GM12878 (cell line): Measurements from ENCODE around the gene DERL3. TPM values are rescaled to one million over a fixed set of nuclear protein-coding genes. Genes with fewer than 3 reads are reported as not detected.

Experiments used
- CBX5 ChIP-seq: sonication (generic); IDR thresholded peaks from 2 replicates; pipeline ENCODE4 v1.6.1; 2016; ENCODE audit warnings: low read depth, moderate library complexity, mild to moderate bottlenecking, inconsistent platforms
- EZH2 ChIP-seq: IDR thresholded peaks from 2 replicates; pipeline ENCODE4 v1.6.1; 2012; ENCODE audit warnings: low read depth, mild to moderate bottlenecking, control low read depth, inconsistent platforms, low read length, borderline replicate concordance; ENCODE audit not compliant: control insufficient read depth
- GABPA ChIP-seq: IDR thresholded peaks from 2 replicates; pipeline ENCODE4 v1.6.1; 2014; ENCODE audit warnings: antibody characterized with exemption, low read depth, mild to moderate bottlenecking, inconsistent platforms
- IRF4 ChIP-seq: IDR thresholded peaks from 2 replicates; pipeline ENCODE4 v1.6.1; 2011; ENCODE audit warnings: low read depth, low read length
- LARP7 ChIP-seq: fragments of 450-650 bp; IDR thresholded peaks from 2 replicates; pipeline ENCODE4 v1.6.1; 2017; ENCODE audit warnings: mild to moderate bottlenecking
- NFIC ChIP-seq: IDR thresholded peaks from 2 replicates; pipeline ENCODE4 v1.6.1; 2012; ENCODE audit warnings: low read depth, mild to moderate bottlenecking, inconsistent platforms, low read length, moderate library complexity
- NFYA ChIP-seq: IDR thresholded peaks from 2 replicates; pipeline ENCODE4 v1.6.1; 2011; ENCODE audit warnings: low read depth, mild to moderate bottlenecking, low read length, improper control_type of control experiment, borderline replicate concordance
- NR2C1 ChIP-seq: fragments of 450-650 bp; IDR thresholded peaks from 2 replicates; pipeline ENCODE4 v1.6.1; 2017; ENCODE audit warnings: antibody characterized with exemption, mild to moderate bottlenecking, moderate library complexity
- RBBP5 ChIP-seq: fragments of 200-600 bp; sonication (generic); conservative IDR thresholded peaks from 2 replicates; pipeline ENCODE4 v1.6.1; 2016
- SMAD1 ChIP-seq: fragments of 450-650 bp; IDR thresholded peaks from 2 replicates; pipeline ENCODE4 v1.6.1; 2018; ENCODE audit warnings: mild to moderate bottlenecking, low read depth; ENCODE audit not compliant: partially characterized antibody
- STAT1 ChIP-seq: fragments of 450-650 bp; conservative IDR thresholded peaks from 2 replicates; pipeline ENCODE4 v1.6.1; 2014; ENCODE audit warnings: antibody characterized with exemption, mild to moderate bottlenecking
- polyA plus RNA-seq, 11 experiments: library from polyadenylated mRNA; depleted of rRNA in 4 of 11; unstranded in 6 of 11; stranded (reverse) in 5 of 11; fragments of >200 nt; fragmentation: Nextera tagmentation in 4 of 11; fragmentation: Illumina TruSeq in 1 of 11; extraction: Ambion mirVana in 4 of 11; extraction: Trizol in 1 of 11; gene quantifications; 1 replicate in 1 of 11; 2 replicates in 10 of 11; pipeline versions ENCODE4 v1.2.1 to v1.2.3, GENCODE V29; 2011 to 2016; ENCODE audit warnings: inconsistent platforms in 2 of 11, missing spikeins in 2 of 11, low read depth in 1 of 11
- total RNA-seq, 4 experiments: library from RNA; depleted of rRNA in 3 of 4; stranded (reverse); fragments of >200 nt in 3 of 4; fragmentation: Illumina TruSeq in 1 of 4; extraction: Trizol in 1 of 4; gene quantifications; 2 replicates each; pipeline versions ENCODE4 v1.2.1 to v1.2.3, GENCODE V29; 2013 to 2021
- TF ChIP-seq, protein P1 (sequence below): fragments of 450-650 bp; IDR thresholded peaks from 2 replicates; pipeline ENCODE4 v1.6.1; 2017; ENCODE audit warnings: low read depth, mild to moderate bottlenecking, moderate library complexity
- TF ChIP-seq, protein P2 (sequence below): fragments of 450-650 bp; IDR thresholded peaks from 2 replicates; pipeline ENCODE4 v1.6.1; 2017; ENCODE audit warnings: mild to moderate bottlenecking, low read depth, inconsistent platforms; ENCODE audit not compliant: poor library complexity, severe bottlenecking
- TF ChIP-seq, protein P3 (sequence below): IDR thresholded peaks from 2 replicates; pipeline ENCODE4 v1.6.1; 2011; ENCODE audit warnings: mild to moderate bottlenecking, low read depth, low read length, moderate library complexity; ENCODE audit not compliant: insufficient replicate concordance
- TF ChIP-seq, protein P4 (sequence below): fragments of 450-650 bp; IDR thresholded peaks from 2 replicates; pipeline ENCODE4 v1.6.1; 2016; ENCODE audit warnings: mild to moderate bottlenecking, moderate library complexity, borderline replicate concordance
- TF ChIP-seq, protein P5 (sequence below): fragments of 150-350 bp; IDR thresholded peaks from 2 replicates; pipeline ENCODE4 v1.6.1; 2014; ENCODE audit warnings: mild to moderate bottlenecking, low read depth, low read length

The DERL3 gene
- total and polyA plus RNA-seq, 10 of the 15 experiments (the other 5 are each of a cell fraction or from before 2014, with no cell fraction given): 4.1 to 52.4 (median 14.1) TPM

DNA sequence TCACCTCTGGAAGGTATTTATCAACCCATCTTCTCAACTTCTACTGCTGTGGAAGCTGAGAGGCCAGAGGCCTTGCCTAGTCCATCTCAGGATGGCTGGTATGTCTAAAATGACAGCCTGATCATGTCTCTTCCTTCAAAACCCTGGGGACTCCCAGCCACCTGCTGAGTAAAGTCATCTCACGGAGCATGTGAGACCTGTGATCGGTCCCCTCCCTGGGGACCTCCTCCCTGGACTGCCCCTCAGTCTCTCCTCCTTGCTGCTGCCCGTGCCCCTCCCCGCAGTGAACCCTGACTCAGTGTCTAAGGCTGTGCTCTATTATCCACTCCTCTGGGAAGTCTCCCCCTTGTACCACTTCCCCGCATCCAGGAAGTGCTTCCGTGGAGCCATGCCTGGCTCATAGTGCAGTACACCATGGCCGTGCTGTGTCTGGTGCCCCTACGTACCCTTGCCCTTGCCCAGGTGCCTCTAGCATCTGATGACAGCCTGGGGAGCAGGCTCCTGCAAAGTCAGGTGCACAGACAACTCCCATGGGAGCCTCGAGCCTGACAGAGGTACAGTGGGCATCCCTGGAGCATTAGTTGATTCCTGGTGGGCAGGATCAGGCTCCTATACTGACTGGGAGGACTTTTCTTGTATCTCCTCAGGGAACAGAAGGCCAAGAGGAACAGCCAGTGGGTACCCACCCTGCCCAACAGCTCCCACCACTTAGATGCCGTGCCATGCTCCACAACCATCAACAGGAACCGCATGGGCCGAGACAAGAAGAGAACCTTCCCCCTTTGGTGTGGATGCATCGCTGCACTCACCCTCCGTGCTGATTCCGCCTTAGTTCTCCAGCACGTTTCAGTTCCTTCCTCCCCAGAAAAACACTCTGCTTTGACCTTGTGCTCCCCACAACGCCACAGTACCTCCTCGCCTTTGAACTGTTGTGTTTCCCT lies 38.2 kb downstream of the DERL3 start (continued):
- peak; percentile 40; the same call in 1 of the 2 replicates for TF ChIP-seq NR2C1
- peak; percentile 81 for TF ChIP-seq IRF4
- TF ChIP-seq STAT1: no peak
- no peak for TF ChIP-seq EZH2
- no peak for TF ChIP-seq GABPA
- no peak for TF ChIP-seq RBBP5
- TF ChIP-seq, protein P1, sequence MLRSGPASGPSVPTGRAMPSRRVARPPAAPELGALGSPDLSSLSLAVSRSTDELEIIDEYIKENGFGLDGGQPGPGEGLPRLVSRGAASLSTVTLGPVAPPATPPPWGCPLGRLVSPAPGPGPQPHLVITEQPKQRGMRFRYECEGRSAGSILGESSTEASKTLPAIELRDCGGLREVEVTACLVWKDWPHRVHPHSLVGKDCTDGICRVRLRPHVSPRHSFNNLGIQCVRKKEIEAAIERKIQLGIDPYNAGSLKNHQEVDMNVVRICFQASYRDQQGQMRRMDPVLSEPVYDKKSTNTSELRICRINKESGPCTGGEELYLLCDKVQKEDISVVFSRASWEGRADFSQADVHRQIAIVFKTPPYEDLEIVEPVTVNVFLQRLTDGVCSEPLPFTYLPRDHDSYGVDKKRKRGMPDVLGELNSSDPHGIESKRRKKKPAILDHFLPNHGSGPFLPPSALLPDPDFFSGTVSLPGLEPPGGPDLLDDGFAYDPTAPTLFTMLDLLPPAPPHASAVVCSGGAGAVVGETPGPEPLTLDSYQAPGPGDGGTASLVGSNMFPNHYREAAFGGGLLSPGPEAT: 0 out of 2 replicates have a peak, but pooled peaks have one; percentile 17
- TF ChIP-seq LARP7: 0 out of 2 replicates have a peak, but pooled peaks have one; percentile 36
- peak; percentile 58; the same call in 1 of the 2 replicates for TF ChIP-seq NFIC
- TF ChIP-seq, protein P2, sequence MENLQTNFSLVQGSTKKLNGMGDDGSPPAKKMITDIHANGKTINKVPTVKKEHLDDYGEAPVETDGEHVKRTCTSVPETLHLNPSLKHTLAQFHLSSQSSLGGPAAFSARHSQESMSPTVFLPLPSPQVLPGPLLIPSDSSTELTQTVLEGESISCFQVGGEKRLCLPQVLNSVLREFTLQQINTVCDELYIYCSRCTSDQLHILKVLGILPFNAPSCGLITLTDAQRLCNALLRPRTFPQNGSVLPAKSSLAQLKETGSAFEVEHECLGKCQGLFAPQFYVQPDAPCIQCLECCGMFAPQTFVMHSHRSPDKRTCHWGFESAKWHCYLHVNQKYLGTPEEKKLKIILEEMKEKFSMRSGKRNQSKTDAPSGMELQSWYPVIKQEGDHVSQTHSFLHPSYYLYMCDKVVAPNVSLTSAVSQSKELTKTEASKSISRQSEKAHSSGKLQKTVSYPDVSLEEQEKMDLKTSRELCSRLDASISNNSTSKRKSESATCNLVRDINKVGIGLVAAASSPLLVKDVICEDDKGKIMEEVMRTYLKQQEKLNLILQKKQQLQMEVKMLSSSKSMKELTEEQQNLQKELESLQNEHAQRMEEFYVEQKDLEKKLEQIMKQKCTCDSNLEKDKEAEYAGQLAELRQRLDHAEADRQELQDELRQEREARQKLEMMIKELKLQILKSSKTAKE: no peak
- TF ChIP-seq, protein P3, sequence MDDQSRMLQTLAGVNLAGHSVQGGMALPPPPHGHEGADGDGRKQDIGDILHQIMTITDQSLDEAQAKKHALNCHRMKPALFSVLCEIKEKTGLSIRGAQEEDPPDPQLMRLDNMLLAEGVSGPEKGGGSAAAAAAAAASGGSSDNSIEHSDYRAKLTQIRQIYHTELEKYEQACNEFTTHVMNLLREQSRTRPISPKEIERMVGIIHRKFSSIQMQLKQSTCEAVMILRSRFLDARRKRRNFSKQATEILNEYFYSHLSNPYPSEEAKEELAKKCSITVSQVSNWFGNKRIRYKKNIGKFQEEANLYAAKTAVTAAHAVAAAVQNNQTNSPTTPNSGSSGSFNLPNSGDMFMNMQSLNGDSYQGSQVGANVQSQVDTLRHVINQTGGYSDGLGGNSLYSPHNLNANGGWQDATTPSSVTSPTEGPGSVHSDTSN: no peak
- TF ChIP-seq, protein P4, sequence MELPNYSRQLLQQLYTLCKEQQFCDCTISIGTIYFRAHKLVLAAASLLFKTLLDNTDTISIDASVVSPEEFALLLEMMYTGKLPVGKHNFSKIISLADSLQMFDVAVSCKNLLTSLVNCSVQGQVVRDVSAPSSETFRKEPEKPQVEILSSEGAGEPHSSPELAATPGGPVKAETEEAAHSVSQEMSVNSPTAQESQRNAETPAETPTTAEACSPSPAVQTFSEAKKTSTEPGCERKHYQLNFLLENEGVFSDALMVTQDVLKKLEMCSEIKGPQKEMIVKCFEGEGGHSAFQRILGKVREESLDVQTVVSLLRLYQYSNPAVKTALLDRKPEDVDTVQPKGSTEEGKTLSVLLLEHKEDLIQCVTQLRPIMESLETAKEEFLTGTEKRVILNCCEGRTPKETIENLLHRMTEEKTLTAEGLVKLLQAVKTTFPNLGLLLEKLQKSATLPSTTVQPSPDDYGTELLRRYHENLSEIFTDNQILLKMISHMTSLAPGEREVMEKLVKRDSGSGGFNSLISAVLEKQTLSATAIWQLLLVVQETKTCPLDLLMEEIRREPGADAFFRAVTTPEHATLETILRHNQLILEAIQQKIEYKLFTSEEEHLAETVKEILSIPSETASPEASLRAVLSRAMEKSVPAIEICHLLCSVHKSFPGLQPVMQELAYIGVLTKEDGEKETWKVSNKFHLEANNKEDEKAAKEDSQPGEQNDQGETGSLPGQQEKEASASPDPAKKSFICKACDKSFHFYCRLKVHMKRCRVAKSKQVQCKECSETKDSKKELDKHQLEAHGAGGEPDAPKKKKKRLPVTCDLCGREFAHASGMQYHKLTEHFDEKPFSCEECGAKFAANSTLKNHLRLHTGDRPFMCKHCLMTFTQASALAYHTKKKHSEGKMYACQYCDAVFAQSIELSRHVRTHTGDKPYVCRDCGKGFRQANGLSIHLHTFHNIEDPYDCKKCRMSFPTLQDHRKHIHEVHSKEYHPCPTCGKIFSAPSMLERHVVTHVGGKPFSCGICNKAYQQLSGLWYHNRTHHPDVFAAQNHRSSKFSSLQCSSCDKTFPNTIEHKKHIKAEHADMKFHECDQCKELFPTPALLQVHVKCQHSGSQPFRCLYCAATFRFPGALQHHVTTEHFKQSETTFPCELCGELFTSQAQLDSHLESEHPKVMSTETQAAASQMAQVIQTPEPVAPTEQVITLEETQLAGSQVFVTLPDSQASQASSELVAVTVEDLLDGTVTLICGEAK: peak; percentile 35; the same call in 1 of the 2 replicates
- TF ChIP-seq CBX5: no peak
- TF ChIP-seq, protein P5, sequence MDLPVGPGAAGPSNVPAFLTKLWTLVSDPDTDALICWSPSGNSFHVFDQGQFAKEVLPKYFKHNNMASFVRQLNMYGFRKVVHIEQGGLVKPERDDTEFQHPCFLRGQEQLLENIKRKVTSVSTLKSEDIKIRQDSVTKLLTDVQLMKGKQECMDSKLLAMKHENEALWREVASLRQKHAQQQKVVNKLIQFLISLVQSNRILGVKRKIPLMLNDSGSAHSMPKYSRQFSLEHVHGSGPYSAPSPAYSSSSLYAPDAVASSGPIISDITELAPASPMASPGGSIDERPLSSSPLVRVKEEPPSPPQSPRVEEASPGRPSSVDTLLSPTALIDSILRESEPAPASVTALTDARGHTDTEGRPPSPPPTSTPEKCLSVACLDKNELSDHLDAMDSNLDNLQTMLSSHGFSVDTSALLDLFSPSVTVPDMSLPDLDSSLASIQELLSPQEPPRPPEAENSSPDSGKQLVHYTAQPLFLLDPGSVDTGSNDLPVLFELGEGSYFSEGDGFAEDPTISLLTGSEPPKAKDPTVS: no peak
- no peak for TF ChIP-seq SMAD1
- no peak for TF ChIP-seq NFYA
